Gastrocnemius medialis (tissue), 4 donors: ENCODE data around the gene ALCAM.

Source experiments
- POLR2A ChIP-seq, 2 donors: fragments of 450-650 bp; IDR thresholded peaks; one replicate each; pipeline ENCODE4 v1.6.1; 2017; ENCODE audit warnings: antibody characterized with exemption in 2 of 2, mild to moderate bottlenecking in 2 of 2, moderate library complexity in 2 of 2
- TF ChIP-seq, protein P1 (sequence below), 5 experiments: fragments of 450-650 bp in 3 of 5; fragments of 200-600 bp in 2 of 5; sonication (generic) in 2 of 5; IDR thresholded peaks in 4 of 5; conservative IDR thresholded peaks in 1 of 5; 1 replicate in 4 of 5; 2 replicates in 1 of 5; pipeline ENCODE4 v1.5.1; 2016 to 2019; ENCODE audit warnings: antibody characterized with exemption in 5 of 5, mild to moderate bottlenecking in 3 of 5, moderate library complexity in 3 of 5

DNA sequence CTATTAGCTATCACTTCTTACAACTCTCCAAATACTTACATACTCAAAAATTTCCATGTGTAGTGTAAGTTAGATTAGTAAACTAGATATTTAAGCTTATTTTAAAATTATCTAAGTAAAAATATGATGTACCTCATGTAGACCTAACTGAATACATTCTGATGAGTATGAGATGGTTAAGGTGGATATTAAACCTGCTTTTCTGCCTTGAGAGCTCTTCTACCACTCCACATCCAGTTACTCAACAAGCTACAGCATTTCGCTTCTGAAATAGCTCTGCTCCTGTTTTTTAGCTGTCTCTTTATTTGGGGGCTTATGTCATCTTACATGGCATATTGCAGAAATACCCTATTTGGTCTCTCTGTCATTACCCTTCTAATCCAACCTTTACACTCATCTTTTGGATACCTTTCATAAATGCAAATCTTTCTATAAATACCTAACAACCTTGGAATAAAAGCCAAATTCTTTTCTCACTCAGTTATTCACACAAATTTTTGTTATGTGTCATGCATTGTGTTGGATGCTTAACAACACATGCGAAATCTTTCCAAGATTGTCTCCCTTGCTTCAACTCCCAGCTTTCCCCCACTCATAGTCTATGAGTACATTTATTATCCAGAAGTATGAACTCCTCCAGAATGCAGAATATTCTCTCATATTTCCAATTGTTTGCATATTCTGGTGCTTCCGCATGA is 92.0 kb downstream of the ALCAM start:
- TF ChIP-seq, protein P1, sequence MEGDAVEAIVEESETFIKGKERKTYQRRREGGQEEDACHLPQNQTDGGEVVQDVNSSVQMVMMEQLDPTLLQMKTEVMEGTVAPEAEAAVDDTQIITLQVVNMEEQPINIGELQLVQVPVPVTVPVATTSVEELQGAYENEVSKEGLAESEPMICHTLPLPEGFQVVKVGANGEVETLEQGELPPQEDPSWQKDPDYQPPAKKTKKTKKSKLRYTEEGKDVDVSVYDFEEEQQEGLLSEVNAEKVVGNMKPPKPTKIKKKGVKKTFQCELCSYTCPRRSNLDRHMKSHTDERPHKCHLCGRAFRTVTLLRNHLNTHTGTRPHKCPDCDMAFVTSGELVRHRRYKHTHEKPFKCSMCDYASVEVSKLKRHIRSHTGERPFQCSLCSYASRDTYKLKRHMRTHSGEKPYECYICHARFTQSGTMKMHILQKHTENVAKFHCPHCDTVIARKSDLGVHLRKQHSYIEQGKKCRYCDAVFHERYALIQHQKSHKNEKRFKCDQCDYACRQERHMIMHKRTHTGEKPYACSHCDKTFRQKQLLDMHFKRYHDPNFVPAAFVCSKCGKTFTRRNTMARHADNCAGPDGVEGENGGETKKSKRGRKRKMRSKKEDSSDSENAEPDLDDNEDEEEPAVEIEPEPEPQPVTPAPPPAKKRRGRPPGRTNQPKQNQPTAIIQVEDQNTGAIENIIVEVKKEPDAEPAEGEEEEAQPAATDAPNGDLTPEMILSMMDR (IDR thresholded peaks at IDR 0.05 in 4 of 5, conservative IDR thresholded peaks at IDR 0.05 in 1 of 5), result no peak
- no peak for TF ChIP-seq POLR2A (IDR thresholded peaks at IDR 0.05)
